Colonic mucosa (tissue), 4 donors: ENCODE results near the gene DOHH. TPM values are rescaled to one million over a fixed set of nuclear protein-coding genes. Genes with fewer than 3 reads are reported as not detected.

Experiments used
- DNase-seq: peaks from one replicate; pipeline ENCODE4 v3.0.0-alpha.2; 2020
- H3K27ac ChIP-seq: fragments of 200-600 bp; one replicate; pipeline ENCODE4 v1.8.0; 2021
- H3K27me3 ChIP-seq: fragments of 200-600 bp; one replicate; pipeline ENCODE4 v1.8.0; 2021
- H3K36me3 ChIP-seq: fragments of 200-600 bp; one replicate; pipeline ENCODE4 v1.8.0; 2021
- H3K4me1 ChIP-seq: fragments of 200-600 bp; one replicate; pipeline ENCODE4 v1.8.0; 2021; ENCODE audit warnings: mild to moderate bottlenecking
- H3K4me3 ChIP-seq: fragments of 200-600 bp; one replicate; pipeline ENCODE4 v1.8.0; 2021
- H3K9ac ChIP-seq, 2 donors: one replicate each; pipeline ENCODE4 v1.7.0; 2013; ENCODE audit warnings: control low read depth in 2 of 2, low read depth in 2 of 2, low read length in 2 of 2
- H3K9me3 ChIP-seq: fragments of 200-600 bp; one replicate; pipeline ENCODE4 v1.8.0; 2021
- intact Hi-C: fragments of 100-400 bp; cut with DNase I; formaldehyde crosslinking; loops from one replicate; pipeline ENCODE4 v1.14.1; 2022
- total RNA-seq, 2 donors: library from RNA; stranded (reverse); fragmentation: NEBNext Ultra II Directional in 1 of 2; extraction: Animal tissue kit (Norgen Biotek cat#: 25700) in 1 of 2; gene quantifications; one replicate each; pipeline ENCODE4 v1.2.1, GENCODE V29; 2021
- TF ChIP-seq, protein P1 (sequence below): fragments of 200-600 bp; IDR thresholded peaks from one replicate; pipeline ENCODE4 v1.8.0; 2022; ENCODE audit warnings: antibody characterized with exemption, mild to moderate bottlenecking
- donor health status: healthy.
- donor health status: DM: no; HTN: no; CAD: no.
- donor health status: DM: no; HTN: no; CAD: no.

Gene DOHH
- total RNA-seq, 2 donors from 2014 or later = 9.5 to 24.4 TPM

DNA sequence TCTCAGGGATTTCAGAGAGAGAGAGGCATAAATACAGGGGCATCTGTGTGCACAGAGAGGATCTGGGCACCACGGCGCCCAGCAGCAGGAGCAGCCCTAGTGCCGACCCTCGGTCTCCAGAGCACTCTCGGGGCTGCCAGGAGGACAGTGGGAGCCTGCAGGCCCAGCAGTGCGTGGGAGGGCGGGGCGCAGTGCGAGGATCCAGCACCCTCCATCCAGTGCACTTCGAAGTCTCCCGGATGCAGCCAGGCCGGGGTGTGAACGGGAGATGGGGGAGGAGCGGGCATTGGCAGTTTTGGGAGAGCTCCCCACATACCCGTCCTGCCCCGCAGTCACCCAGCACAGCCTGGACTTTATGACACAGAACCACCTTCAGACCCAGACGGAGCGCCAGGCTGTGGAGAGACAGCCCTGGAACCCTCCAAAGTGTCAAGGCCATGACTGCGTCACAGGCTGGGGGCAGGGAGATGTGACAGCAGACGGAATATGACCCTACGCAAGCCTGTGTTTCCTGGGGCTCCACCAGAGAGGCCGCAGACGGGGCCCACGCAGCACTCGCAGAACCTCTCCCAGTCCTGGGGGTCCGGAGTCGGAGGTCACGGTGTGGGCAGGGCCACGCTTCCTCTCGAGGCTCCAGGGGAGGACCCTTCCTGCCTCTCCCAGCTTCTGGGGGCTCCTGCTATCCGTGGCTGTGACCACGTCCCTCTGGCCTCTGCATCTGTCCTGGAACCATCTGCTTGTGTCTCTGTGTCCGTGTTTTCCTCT is 23.8 kb upstream of the DOHH start:
- DNase-seq = no peak
- peaks cover 26% of the 10 kb centered on the region for H3K36me3 ChIP-seq
- intact Hi-C loops = no loop called here

DNA sequence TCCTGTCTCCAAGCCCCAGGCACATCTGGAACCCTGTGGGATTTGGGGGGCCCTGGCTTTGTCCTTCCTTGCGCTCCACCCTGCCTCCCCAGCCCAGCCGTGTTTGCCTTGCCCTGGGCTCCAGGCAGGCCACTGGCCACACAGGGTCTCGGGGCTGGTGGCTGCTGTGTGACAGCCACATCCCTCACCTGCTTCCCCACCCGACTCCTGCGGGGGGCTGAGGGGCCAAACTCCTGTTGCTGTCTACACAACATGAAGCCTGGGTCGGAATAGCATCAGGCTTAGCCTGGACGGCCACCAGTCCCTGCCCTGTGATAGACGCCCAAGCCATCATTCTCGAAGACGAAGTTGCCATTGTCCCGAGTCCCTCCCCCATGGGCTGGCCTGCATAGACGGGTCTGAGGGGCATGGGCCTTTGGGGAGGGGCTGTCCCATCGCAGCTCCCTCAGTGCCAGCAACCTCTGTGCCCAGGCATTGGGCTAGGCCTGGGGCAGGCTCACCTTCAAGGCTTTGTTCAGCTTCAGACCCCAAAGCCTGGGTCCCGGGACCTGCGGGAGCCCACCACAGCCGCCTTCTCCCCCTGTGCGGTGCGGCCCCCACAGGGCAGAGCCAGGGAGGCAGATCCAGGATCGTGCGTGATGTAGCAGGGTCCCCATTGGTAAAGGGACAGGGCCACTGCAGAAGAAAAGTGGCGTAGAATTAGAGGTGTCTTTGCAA is 23.0 kb upstream of the DOHH start:
- intact Hi-C loops = no loop called here
- peaks cover 26% of the 10 kb centered on the region for H3K36me3 ChIP-seq
- no peak for DNase-seq
- no peak overlapping the region for H3K27ac ChIP-seq
- H3K27me3 ChIP-seq = no peaks in the 10 kb centered on the region
- TF ChIP-seq, protein P1, sequence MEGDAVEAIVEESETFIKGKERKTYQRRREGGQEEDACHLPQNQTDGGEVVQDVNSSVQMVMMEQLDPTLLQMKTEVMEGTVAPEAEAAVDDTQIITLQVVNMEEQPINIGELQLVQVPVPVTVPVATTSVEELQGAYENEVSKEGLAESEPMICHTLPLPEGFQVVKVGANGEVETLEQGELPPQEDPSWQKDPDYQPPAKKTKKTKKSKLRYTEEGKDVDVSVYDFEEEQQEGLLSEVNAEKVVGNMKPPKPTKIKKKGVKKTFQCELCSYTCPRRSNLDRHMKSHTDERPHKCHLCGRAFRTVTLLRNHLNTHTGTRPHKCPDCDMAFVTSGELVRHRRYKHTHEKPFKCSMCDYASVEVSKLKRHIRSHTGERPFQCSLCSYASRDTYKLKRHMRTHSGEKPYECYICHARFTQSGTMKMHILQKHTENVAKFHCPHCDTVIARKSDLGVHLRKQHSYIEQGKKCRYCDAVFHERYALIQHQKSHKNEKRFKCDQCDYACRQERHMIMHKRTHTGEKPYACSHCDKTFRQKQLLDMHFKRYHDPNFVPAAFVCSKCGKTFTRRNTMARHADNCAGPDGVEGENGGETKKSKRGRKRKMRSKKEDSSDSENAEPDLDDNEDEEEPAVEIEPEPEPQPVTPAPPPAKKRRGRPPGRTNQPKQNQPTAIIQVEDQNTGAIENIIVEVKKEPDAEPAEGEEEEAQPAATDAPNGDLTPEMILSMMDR = no peak
- no peak overlapping the region for H3K4me3 ChIP-seq
- H3K9ac ChIP-seq = no peak overlapping the region
- no peaks in the 10 kb centered on the region for H3K9me3 ChIP-seq
- no peaks in the 10 kb centered on the region for H3K4me1 ChIP-seq

More for the DNA sequence above, 23.8 kb upstream of the DOHH start:
- Histone ChIP-seq H3K27me3 (no peaks in the 10 kb centered on the region), H3K9ac (no peak overlapping the region), H3K9me3 (no peaks in the 10 kb centered on the region), H3K27ac (no peak overlapping the region), H3K4me3 (no peak overlapping the region), H3K4me1 (no peaks in the 10 kb centered on the region)
- TF ChIP-seq, protein P1 = no peak

DNA sequence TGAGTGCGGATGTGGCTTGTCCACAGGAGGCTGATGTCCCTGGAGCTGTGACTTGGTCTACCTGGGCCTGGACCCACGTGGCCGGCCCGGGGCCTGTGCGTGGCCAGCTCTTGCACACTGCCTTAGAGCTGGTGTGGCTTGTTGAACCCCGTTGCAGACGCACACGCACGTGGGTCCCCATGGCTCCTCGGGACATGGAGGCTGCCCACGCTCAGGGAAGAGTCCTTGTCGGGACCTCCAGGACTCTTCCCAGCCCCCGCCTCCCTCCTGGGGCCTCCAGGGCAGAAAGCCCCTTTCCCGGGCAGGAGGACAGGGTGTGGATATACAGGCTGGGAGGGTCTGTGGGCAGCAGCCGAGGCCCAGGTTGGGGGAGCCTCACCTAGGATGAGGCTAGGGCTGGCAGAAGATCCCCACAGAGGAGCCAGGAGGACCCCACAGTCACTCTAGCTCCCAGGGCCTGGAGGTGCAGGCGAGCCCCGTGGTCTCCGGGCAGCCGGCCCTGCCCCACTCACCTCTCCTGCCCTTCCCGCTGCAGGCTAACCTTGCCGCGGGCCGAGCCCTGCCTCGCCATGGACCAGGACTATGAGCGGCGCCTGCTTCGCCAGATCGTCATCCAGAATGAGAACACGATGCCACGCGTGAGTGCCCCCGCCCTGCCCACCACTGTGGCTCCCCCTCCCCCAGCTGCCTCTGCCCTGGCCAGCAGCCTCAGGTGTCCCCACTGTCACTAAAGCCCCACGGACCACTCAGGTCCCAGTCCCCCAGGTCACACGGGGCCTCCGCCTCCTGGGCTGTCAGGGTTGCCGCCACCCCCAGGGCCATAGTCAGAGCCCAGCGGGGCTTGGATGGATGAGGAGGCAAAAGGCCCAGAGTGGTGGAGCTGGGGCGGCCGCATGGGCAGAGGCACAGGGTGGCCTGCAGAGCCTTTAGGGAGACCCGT is 22.2 kb upstream of the DOHH start:
- H3K4me1 ChIP-seq = no peaks in the 10 kb centered on the region
- H3K27me3 ChIP-seq = no peaks in the 10 kb centered on the region
- H3K27ac ChIP-seq = no peak overlapping the region
- DNase-seq = no peak
- no peak overlapping the region for H3K4me3 ChIP-seq
- no peak overlapping the region for H3K9ac ChIP-seq
- H3K9me3 ChIP-seq = no peaks in the 10 kb centered on the region
- intact Hi-C loops = no loop called here
- H3K36me3 ChIP-seq = peaks cover 22% of the 10 kb centered on the region
- TF ChIP-seq, protein P1 = no peak

DNA sequence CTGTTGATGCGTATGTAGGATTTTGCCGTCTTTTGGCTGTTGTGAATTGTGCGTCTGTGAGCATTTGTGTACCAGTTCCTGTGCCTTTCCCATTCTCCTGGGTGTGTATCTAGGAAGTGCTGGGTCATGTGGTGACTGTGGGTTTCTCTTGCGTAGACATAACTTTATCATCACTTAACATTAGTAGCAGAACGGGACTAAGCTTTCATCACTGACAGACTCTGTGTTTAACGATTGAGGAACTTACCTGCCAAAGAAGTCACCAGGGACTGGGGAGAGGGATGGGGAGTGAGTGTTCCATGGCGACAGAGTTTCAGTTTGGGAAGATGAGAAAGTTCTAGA is 20.6 kb upstream of the DOHH start:
- H3K4me1 ChIP-seq = peaks cover 5% of the 10 kb centered on the region
- no peaks in the 10 kb centered on the region for H3K27me3 ChIP-seq
- TF ChIP-seq, protein P1 = no peak
- no peak overlapping the region for H3K4me3 ChIP-seq
- intact Hi-C loops = no loop called here
- peaks cover 9% of the 10 kb centered on the region for H3K36me3 ChIP-seq
- no peak for DNase-seq
- H3K9me3 ChIP-seq = no peaks in the 10 kb centered on the region
- no peak overlapping the region for H3K27ac ChIP-seq
- no peak overlapping the region for H3K9ac ChIP-seq
